Tibial artery (tissue), 4 donors: ENCODE results near the gene PDXK.
A peak's percentile ranks its signal among the peaks of the same experiment; 100 is the strongest.

Source experiments
- DNase-seq, 2 donors: peaks; one replicate each; pipeline ENCODE4 v3.0.0-alpha.2; 2019
- H3K27ac ChIP-seq, 2 donors: fragments of 200-600 bp; sonication (generic) in 1 of 2; 1 replicate in 1 of 2; 2 replicates in 1 of 2; pipeline ENCODE4 v1.5.1; 2018 to 2019; ENCODE audit warnings: mild to moderate bottlenecking in 1 of 2
- H3K27me3 ChIP-seq, 2 donors: fragments of 200-600 bp; sonication (generic) in 1 of 2; one replicate each; pipeline versions ENCODE4 v1.5.1 to v1.6.0; 2016 to 2019
- H3K36me3 ChIP-seq, 3 donors: fragments of 200-600 bp; sonication (generic) in 2 of 3; one replicate each; pipeline ENCODE4 v1.5.1; 2016 to 2019; ENCODE audit warnings: mild to moderate bottlenecking in 2 of 3
- H3K4me1 ChIP-seq, 4 donors: fragments of 200-600 bp; sonication (generic) in 2 of 4; 1 replicate in 3 of 4; 2 replicates in 1 of 4; pipeline ENCODE4 v1.5.1; 2016 to 2019
- H3K4me3 ChIP-seq, 2 donors: fragments of 200-600 bp; sonication (generic) in 1 of 2; 1 replicate in 1 of 2; 2 replicates in 1 of 2; pipeline ENCODE4 v1.5.1; 2018 to 2019; ENCODE audit warnings: mild to moderate bottlenecking in 2 of 2
- H3K9me3 ChIP-seq, 3 donors: fragments of 200-600 bp; sonication (generic) in 1 of 3; one replicate each; pipeline ENCODE4 v1.5.1; 2016 to 2019
- intact Hi-C: fragments of 100-400 bp; cut with DNase I; formaldehyde crosslinking; loops from one replicate; pipeline ENCODE4 v1.15.0; 2023; ENCODE audit warnings: low total_unique reads
- TF ChIP-seq, protein P1 (sequence below), 2 experiments: fragments of 200-600 bp in 1 of 2; fragments of 450-650 bp in 1 of 2; IDR thresholded peaks; one replicate each; pipeline ENCODE4 v1.5.1; 2017 to 2019; ENCODE audit warnings: antibody characterized with exemption in 2 of 2, mild to moderate bottlenecking in 1 of 2, moderate library complexity in 1 of 2

The PDXK gene

DNA sequence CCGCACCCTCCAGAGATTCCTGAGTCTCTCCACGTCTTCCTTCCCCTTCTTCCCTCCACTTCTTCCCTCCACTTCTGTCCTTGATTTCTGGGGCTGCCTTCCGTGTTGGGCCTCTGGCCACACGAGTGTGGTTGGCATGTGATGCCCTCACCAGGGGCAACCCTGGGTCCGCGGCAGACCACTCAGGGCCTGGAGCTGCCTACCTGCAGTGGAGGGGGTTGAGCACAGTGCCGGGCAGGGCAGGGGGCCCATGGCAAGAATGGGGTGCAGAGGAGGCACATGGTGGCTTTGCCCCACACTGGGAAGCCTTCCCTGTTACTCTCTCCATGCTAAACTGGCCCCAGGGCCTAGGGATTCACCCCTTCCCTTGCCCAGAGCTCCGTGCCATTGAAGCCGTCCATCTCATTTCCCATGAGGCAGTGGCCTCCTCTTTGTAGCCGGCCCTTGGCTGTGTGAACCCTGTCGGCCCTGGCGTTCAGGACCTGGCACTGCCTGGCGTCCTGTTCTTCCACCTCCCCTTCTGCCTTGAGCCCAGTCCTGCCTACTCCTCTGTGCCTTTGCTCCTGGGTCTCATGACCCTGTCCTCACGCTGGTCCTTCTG is 83.9 kb downstream of the PDXK start:
- Histone ChIP-seq H3K36me3 (peaks cover 37 to 81% (median 65%) of the 10 kb centered on the region in 3 donors), H3K27ac (no peak overlapping the region), H3K4me1 (no peaks in the 10 kb centered on the region), H3K4me3 (no peak overlapping the region), H3K27me3 (no peaks in the 10 kb centered on the region), H3K9me3 (no peaks in the 10 kb centered on the region)
- TF ChIP-seq, protein P1, sequence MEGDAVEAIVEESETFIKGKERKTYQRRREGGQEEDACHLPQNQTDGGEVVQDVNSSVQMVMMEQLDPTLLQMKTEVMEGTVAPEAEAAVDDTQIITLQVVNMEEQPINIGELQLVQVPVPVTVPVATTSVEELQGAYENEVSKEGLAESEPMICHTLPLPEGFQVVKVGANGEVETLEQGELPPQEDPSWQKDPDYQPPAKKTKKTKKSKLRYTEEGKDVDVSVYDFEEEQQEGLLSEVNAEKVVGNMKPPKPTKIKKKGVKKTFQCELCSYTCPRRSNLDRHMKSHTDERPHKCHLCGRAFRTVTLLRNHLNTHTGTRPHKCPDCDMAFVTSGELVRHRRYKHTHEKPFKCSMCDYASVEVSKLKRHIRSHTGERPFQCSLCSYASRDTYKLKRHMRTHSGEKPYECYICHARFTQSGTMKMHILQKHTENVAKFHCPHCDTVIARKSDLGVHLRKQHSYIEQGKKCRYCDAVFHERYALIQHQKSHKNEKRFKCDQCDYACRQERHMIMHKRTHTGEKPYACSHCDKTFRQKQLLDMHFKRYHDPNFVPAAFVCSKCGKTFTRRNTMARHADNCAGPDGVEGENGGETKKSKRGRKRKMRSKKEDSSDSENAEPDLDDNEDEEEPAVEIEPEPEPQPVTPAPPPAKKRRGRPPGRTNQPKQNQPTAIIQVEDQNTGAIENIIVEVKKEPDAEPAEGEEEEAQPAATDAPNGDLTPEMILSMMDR (IDR thresholded peaks at IDR 0.05), result no peak
- no peak for DNase-seq
- intact Hi-C loops, result no loop called here

DNA sequence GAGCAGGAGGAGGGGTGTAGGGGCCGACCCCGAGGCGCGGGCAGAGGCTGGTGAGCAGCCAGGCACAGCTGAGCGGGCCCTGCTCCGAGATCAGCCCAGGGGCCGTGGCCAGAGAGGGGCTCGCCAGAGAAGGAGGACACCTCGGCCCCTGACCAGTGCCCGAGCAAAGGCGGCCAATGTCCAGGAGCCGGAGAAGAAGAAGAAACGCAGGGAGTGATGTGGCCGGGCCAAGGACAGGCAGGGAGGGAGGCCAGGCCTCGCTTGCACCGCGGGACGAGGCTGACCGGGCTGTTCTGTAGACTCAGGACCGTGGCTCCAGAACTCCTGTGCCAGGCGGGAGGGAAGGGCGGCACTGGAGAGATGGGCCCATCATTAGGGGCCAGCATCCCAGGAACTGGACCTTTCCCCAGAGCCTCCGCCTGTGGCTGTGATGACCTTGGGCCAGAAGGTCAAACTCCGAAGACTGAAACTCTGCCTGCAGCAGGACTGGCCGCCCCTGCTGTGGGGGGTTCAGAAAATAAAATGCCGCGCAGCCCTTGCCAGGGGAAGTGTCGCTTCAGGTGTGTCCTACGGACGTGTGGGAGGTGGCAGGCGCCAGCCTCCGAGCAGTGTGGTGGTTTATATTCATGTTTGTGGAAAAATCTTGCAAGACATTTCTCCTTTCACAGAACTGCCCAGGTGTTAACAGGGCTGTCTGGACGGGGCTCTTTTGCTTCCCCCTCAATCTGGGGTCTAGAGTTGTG is 84.8 kb downstream of the PDXK start:
- intact Hi-C loops, result no loop called here
- H3K9me3 ChIP-seq, result no peaks in the 10 kb centered on the region
- peaks cover 28 to 72% (median 58%) of the 10 kb centered on the region in 3 donors for H3K36me3 ChIP-seq
- TF ChIP-seq, protein P1 (IDR thresholded peaks at IDR 0.05), result no peak
- peak in 1 of 2 donors; percentile 64 for DNase-seq
- H3K4me1 ChIP-seq, result no peaks in the 10 kb centered on the region
- no peak overlapping the region for H3K4me3 ChIP-seq
- no peak overlapping the region for H3K27ac ChIP-seq
- H3K27me3 ChIP-seq, result no peaks in the 10 kb centered on the region

DNA sequence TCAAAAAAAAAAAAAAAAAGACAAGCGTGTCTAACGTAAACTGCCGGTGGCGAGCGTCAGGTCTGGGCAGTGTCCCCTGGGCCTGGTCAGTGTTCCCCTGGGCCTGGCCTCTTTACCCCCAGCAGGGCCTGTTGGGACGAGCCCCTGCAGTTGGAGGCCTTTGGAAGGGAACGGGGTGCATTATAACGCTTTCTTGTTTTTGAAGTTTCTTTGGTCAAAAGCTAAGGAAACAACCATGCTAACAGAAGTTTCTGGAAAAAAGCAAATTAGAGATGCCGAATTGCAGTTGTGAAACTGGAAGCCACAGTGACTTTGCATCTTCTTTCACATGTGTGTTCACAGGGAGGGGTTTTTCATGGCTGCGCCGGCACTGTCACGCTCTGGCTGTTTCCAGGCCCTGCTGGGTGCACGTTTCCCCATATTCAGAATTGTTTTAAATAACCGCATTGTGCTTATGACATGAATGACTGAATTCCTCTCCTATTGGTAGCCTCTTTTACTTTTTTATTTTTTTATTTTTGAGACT is 86.4 kb downstream of the PDXK start:
- no peaks in the 10 kb centered on the region for H3K9me3 ChIP-seq
- intact Hi-C loops, result no loop called here
- peaks cover 16 to 63% (median 49%) of the 10 kb centered on the region in 3 donors for H3K36me3 ChIP-seq
- H3K4me1 ChIP-seq, result peaks cover 0 to 2% (median 0%) of the 10 kb centered on the region in 4 donors
- no peak overlapping the region for H3K4me3 ChIP-seq
- no peak overlapping the region for H3K27ac ChIP-seq
- TF ChIP-seq, protein P1 (IDR thresholded peaks at IDR 0.05), result no peak
- DNase-seq, result no peak
- H3K27me3 ChIP-seq, result no peaks in the 10 kb centered on the region

DNA sequence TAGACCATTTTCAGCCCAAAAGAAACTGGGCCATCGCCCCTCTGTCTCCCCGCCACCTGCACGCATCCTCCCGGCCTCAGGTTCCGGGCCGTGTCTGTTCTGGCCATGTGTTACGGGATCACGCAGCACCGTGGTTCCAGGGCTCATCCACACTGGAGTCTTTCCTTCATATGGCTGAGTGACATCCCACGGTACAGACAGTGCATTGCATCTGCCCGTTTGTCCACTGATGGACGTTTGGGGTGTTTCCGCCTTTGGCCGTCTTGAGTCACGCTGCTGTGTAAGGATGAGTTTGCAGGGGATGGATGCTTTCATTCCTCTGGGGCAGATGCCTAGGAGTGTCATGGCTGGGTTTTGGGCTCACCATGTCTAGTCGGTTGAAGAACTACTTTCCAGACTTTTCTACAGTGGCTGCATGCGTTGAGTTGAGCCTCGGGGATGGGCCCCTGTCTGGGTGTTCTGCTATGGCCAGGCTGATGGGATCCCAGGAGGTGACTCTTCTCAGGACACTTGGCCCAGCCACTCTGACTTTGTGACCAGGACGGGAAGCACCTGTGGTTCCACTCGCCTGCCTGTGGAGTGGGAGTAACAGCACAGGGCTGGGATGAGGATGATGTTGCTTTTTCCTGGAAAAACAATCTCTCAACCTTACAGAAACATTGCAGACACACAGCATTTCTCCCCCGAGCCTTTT is 87.2 kb downstream of the PDXK start:
- intact Hi-C loops, result no loop called here
- TF ChIP-seq, protein P1 (IDR thresholded peaks at IDR 0.05), result no peak
- H3K27me3 ChIP-seq, result peaks cover 0 to under 1% of the 10 kb centered on the region in 2 donors
- no peak for DNase-seq
- no peak overlapping the region for H3K4me3 ChIP-seq
- no peak overlapping the region for H3K27ac ChIP-seq
- peaks cover 0 to 10% (median 6%) of the 10 kb centered on the region in 4 donors for H3K4me1 ChIP-seq
- H3K36me3 ChIP-seq, result peaks cover 16 to 55% (median 41%) of the 10 kb centered on the region in 3 donors
- no peaks in the 10 kb centered on the region for H3K9me3 ChIP-seq

DNA sequence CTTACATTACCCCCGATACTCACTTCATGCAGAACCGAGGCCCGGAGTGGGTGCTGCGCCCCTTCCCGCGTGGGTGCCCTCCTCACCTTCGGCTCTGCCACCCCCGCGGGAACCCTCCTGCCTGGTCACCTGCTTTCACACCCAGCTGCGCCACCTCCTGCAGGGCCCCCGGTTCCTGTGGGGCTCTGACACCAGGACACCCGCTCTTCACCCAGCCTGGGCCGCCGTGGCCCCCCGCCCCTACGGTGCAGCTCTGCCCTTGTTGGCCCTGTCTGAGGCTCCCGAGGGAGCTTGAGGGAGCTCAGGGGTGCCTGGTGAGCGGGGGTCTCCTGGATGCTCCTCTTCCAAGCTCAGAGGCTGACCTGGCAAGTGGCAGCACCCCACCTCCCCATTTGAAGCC is 89.4 kb downstream of the PDXK start:
- Histone ChIP-seq H3K27me3 (peaks cover 0 to 5% of the 10 kb centered on the region in 2 donors), H3K4me1 (peaks cover 0 to 26% (median 13%) of the 10 kb centered on the region in 4 donors), H3K27ac (no peak overlapping the region), H3K36me3 (peaks cover 0 to 33% (median 20%) of the 10 kb centered on the region in 3 donors), H3K4me3 (no peak overlapping the region), H3K9me3 (no peaks in the 10 kb centered on the region)
- no peak for DNase-seq
- TF ChIP-seq, protein P1 (IDR thresholded peaks at IDR 0.05), result no peak
- intact Hi-C loops, result no loop called here
